Liver (tissue), 2 donors: ENCODE results near the gene PKIG.

Experiments
- MAX ChIP-seq: IDR thresholded peaks from 2 replicates; pipeline ENCODE4 v1.6.1; 2016; ENCODE audit warnings: antibody characterized with exemption
- RAD21 ChIP-seq, 2 donors: IDR thresholded peaks; 2 replicates each; pipeline ENCODE4 v1.6.1; 2016; ENCODE audit warnings: antibody characterized with exemption in 2 of 2, mild to moderate bottlenecking in 2 of 2
- donor health status: healthy.

- TF ChIP-seq RAD21 (IDR thresholded peaks at IDR 0.05) (no peak), MAX (no peak)
These were observed 62.3 kb downstream of the PKIG start for GRCh38 chr20:44644667-44645131.
